Dermis blood vessel endothelial cell (primary cell): ENCODE results near the gene PIEZO2. TPM values are rescaled to one million over a fixed set of nuclear protein-coding genes. Genes with fewer than 3 reads are reported as not detected.
"Not testable (repeated sequence)": the region's sequence is repeated elsewhere in the genome, so short reads cannot be mapped to it uniquely, and the experiment has no call there.

Experiments used
- DNase-seq: peaks from one replicate; pipeline ENCODE4 v3.0.0; 2010
- total RNA-seq: library from RNA; depleted of rRNA; stranded (reverse); fragments of >200 nt; gene quantifications from 2 replicates; pipeline ENCODE4 v1.2.3, GENCODE V29; 2014

PIEZO2 gene
- total RNA-seq, 1 donor from 2014 or later: 141 TPM

DNA sequence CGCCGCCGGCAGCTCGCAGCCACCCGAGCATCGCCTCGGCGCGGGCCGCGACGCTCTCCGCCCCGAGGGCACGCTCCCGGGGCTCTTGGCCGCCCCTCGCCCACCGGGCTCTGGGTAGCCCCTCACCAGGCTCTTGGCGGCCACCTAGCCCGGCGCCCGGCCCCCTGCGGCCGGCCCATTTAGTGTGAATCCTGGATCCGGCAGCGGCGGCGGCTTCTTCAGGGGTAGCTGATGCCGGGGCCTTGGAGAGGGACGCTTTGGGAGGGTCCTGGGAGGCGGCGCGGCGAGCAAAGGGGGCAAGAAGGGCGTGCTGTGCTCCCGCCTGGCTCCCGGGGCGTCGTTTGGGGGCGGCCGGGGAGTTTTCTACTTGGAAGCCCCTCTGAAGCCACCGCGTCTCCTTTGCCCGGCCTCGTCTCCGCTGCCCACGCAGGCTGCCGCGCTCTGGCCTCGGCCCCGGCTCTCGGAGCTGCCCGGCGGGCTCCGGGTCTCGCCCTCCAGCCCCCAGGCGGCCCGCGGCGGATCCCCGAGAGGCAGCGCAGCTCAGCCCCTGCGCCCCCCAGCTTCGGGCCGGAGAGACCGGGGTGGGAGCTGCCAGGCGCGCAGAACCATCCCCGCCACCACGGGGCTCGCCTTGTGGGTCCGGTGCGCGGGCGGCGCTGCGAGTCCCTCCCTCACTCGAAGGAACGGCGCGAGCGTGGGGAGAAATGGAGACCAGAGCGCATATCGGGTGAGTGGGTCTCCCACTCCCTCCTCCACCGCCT, 509 bp downstream of the PIEZO2 start:
- DNase-seq: no peak

DNA sequence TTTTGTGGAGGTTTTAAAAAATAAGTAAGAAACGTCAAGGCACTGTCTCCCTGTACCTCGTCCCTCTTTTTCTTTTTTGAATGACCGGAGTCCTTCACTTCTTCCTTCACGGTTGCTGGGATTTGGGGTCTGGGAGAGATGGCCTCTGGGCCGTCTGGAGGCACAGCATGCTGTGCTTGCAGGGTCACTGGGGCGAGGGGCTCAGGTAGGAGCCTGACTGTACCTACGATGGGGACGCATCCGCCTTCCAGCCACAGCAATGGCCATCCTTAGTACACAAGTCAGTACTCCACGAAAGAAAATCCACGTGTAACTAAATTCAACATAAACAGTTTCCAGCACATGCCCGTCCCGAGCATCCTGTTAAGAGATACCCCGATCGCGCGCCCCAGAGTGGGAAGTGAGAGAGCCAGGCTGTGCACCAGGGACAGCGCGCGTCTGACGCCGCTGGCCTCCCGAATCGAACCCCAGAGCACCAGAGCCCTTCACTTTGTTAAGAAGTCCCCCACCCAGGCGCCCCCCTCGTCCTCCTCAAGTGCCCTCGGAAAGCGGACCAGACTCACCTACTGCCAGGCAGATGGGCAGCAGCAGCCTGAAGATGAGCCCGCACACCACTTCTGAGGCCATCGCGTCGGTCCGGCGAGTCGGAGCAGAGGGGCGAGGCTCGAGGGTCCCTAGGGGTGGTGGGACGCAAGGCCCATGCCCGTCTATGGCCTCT, 1.2 kb downstream of the PIEZO2 start:
- DNase-seq: peak; percentile 38

DNA sequence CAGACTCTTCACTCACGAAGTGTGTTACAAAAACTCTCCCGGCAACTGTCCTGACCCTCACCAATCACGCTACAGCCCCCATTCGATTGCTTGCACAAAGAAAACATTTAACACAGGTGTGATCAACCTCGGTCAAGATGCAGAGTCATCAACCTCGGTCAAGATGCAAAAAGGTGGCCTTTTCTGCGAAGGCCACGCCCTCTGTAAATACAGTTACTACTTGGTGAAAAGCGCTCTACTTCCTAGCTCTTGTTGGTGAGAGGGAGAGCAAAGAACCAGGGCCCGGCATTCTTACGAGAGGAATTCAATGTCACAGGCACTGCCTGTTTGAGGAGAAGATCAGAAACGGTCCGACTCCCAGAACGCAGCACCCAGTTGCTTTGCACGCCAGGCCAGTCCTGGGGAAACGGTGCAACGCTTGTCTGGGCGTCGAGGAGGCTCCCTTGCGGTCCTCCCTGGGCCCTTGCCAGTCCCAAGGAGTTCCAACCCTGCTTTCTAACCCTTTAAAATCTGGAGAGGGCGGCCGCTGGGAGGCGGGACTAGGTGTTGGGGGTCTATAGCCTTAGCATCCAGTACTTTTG, 1.9 kb downstream of the PIEZO2 start:
- DNase-seq: peak; percentile 15

DNA sequence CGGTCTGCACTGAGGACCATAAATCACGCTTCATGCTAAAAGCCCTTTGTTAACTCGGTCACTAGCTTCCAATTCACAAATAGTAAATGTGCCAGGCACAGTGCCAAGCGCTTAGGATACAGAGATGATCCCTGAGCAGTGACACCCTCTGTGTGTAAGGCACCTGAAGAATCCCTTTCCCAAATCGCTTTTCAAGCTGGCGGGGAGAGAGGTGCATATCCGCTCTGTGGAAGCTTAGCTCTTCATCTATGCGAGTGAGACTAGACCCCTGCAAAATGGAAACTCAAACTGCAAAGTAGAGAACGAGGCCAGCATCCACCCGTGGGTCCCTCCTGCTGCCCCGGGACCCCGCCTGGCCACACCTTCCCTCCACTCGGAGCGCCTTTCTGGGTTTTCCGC, 2.4 kb downstream of the PIEZO2 start:
- no peak for DNase-seq

DNA sequence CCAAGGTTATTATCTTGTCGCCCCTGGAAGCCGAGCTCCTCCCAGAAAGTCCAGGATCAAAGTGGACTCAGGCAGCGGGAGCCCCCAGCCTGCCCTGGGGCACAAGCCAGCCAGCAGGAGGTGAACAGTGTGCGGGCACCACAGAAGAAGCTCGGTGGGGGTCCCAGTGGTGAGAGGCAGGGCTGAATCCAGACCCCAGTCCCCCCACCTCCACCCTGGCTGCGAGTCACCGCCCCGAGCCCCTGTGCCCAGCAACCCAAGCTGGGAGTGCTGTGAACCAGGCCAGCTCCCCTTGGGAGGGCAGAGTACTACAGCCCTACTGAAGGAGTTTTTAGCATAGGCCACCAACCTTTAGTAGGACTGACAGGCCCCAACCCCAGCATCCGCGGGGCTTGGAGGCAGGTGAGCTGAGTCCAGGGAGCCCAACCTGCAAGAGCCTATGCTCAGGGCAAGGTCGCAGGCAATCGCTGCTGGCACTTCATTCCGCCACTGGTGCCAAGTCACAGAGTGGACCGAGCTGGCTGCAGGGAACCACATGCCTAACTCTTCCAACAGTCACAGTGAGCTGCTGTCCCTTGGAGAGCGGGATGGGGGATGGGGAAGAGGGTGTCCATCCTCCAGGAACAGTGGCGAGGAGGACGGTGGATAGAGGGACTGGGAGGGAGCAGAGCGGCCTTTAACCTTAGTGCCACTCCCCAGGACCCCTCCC, 3.0 kb downstream of the PIEZO2 start:
- DNase-seq: no peak

DNA sequence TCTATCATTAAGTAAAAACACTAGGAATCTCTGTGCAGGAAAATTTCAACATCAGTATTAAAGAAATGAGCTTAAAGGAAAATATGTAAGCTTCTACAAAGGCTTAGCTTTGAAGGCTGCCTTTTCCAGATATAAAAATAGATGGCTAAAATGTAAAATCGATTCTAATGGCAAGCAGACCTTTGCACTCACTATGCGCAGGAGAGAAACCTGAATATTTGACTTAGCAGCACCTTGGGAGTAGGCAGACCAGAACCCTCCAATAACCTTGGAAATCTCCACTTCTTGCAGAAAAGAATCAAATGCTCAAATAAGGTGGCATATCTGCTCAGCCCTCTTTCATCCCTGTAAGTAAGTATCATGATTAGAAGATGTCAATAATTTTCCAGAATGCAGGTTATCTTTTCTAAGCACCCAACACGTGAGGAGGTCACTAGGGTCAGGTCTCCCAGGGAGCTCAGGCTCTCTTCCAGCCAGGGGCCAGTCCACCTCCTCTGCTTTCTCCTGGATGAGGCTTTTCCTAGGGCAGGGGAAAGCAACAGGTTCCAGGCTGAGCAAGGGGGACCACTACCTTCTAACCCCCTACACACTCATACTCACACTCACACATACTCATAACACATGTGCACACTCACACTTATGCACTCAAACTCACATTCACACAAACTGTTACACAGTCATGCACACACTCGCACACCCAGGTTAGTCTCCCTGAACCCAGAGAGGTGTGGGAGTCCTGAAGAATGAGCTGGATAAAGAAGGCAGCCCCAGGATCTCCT, 3.8 kb downstream of the PIEZO2 start:
- no peak for DNase-seq

DNA sequence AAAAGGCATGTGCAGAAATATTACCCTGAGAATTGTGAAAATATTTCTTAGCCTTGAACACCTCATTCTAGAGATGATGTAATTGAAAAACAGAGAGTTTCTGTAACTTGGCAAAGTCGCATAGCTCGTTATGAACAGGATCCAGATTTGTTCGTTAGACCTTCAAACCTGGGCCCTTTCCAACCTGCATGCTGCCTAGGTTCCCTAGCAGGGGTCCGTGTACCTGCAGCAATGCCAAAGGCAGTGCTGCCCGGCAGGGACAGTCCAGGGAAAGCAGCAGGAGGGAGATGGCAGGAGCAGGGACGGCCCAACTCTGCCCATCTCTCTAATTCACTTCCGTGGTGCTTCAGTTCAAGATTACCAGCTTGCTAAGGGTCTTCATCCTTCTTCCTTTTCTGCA, 12.0 kb downstream of the PIEZO2 start:
- DNase-seq: no peak

DNA sequence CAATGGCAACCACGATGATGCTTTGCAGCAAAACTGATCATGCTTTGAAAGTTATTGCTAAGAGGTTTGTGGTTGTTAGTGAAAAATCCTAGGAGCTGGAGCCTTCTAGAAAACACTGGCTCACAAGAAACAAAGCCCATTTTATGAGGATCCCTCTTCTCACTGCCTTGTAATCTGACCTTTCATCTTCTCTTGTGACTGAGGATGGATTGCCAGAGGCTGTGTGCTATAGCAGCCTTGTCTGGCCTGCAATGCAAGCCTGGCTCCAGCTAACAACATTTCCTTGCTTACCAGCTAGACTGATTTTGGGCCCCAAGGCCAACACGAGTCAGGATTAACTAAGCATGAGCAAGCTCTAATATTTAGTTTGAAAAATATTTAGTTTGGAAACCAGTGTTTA, 13.1 kb downstream of the PIEZO2 start:
- DNase-seq: no peak

DNA sequence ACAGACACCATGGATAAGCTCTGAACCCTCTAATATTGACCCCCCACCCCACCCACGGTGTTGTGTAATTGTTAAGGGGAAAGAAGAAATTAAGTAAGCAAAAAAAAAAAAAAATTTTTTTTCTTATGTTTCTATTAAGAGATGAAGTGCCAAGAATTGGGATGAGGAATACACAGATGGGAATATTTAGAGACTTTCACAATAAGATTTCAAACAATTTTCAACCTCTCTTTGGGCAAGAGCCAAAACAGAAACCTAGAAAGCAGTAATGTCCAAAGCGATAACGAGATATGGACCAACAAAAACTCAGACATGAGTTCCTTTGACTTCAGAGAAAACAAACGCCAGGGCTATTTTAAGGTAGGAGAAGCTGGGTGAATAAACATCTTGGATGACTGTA, 14.4 kb downstream of the PIEZO2 start:
- no peak for DNase-seq

DNA sequence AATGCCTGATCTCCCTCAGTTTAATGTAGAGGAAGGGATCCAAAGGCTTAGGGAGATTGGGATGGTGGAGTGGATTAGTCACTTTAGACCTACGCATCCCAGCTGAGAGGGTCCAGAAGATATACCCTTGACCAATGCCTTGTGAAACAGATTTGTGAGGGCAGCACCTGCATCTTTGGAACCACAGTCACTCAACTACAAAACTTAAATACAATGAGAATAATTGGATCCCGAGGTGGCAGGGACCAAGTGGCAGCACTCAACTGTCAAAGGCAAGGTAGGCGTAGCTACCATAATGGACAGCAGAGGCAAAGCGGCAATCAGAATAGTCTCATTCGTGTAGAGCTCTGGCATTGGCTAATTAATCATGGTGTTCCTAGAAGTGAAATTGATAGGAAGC, 20.3 kb downstream of the PIEZO2 start:
- not testable (repeated sequence) for DNase-seq

DNA sequence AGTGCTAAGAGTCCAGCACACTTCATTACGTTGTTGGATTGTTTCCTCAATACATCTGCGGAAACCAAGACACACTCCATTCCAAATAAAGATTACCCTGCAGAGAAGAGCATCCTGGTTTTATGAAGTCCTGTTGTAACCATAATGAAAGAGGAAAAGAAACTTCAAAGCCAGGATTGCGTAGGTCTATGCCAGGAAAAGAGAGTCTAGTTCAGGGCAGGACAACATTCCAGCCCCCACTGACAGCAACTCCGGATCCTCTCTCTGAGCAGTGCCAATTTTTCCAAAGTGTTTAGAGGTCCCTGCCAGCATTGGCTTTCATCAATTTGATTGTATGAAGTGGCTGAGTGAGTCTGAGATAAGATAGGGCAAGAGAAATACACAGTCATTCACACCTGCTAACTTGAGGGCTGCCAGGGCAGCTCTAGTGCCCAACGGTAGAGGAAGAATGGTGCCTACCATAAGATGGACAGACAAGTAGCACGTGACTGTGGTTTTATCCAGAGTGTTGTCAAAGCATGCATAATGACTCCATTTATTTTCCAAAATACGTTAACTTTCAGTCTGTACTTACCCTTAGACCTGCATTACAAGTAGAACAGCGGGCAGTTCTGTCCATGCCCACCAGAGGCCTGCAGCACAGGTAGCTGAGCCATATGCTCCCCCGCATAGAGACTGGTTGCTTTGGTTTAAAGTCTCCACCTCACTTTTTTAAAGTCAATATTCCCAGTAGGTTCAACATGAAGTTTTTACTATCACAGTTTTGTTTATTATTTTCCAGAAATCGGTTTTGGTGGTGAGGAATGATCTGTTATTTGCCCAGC, 23.7 kb downstream of the PIEZO2 start:
- DNase-seq: peak; percentile 33

DNA sequence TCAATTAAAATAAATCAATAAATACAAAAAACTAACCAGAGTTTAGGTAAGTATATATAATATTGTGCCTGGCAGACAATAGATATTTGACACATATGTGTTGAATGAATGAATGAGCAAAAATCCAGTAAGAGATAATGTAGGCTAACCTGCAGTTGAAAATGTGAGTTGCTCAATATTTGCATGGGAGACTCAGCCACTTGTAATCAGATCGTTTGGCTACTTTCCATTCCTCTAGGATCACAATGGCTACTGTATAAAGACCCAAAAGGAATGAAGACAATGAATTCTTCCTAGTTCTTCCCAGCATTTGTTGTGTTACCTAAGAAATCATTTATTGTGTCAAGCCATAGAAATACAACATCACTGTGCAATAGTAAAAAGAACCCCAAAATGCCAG, 25.3 kb downstream of the PIEZO2 start:
- no peak for DNase-seq

DNA sequence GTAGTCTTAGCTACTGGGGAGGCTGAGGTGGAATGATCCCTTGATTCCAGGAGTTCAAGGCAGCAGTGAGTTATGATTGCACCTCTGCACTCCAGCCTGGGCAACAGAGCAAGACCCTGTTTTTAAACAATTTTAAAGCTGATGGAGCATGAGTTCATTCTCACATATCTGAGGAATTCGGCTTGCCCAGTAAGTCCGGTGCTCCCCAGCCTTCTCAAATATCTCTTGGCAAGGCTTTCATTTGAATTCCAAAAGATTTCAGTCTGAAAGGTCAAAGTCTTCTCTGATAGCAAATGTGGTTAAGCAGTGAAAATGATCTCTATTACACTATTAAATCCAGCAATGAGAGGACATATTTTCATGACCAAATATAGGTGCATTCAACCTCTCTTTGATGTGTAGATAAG, 27.9 kb downstream of the PIEZO2 start:
- DNase-seq: no peak

DNA sequence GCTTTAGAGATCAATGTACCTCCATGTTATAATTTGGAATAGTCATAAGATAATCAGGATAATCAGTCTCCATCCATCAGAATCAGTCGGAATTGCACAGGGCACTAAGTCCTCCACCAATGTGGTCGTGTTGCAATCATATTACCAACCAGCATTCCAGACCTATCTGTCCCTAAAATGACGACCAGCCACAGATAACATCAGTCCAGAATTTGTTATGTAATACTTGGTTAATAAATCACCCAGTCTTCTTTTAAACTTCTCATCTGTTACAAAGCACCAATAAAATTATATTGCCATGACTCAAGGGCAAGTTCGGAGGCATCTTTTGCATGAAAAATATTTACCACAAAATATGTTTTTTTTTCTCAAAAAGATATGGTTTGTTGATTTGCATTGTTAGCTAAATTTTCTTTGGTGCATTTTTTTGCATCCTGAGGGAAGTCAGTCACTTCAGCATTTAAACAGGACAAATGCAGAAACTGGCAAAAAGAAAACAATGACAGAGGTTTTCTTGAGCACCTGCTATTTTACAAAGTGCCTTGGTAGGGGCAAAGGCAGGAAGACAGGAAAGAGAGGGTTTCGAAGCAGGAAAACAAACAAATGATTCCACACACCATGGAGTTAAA, 29.3 kb downstream of the PIEZO2 start:
- DNase-seq: no peak

DNA sequence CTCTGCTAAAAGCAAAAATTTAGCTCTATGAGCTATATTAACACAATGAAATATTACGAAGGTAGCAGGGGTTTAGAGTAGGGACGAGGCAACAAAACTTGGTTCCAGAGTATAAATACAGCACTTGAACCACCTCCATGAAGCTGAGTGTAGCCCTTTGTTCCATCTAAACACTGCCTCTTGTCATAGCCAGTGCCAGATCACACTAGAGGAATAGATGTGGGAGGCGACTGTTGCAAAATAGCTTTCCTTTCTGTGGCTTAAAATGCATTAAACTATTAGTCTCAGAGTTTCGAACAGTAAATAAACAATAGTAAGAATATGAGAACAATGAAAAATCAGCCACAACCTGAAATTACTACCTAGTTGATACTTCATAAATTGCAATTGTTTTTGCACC, 29.8 kb downstream of the PIEZO2 start:
- no peak for DNase-seq

DNA sequence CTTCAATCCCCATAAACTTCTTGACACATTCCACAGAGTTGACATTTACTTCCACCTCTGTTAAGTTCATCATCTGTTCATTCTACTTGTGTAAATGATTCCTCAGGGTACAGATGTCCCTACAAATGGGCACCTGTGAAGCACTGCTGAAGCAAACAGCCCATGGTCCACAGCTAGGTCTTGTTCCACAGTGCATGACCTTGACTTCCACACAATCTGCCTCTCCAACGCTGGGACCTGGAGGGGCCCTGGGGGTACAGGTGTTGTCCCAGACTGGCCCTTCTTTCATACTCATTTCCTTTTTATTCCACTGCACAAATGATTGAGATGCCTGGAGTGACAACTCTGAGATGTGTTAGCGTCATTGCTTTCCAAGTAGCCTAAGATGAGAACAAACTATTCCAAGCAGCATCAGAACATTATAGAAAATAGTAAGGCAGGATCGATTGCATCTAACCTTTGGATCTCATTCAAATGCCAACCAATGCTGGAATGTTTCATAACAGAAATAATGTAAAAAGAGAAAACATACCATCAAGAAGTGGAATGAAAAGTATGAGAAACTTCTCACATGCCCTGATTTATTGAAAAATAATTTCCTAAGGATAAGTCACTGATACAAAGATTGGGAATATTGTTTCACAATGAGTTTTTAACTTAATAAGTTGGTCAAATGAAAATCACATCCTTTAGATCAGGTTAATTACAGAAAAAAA, 31.2 kb downstream of the PIEZO2 start:
- no peak for DNase-seq

DNA sequence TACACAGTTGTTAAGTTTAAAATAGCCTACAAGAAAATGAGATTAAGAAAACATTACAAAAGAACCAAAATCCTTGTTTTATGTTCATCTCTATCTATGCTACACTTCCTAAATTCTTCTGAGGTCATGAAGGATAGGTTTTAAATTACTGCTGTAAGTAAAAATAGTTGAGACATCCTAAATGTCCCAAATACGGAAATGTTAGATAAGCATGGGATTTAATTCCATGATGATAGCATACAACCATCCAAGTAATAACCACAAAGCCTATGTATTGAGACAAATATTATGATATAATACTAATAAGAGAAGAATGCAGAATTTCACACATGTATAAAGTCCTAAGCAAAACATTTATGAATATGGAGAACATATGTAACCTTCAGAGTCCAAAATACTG, 34.1 kb downstream of the PIEZO2 start:
- no peak for DNase-seq

DNA sequence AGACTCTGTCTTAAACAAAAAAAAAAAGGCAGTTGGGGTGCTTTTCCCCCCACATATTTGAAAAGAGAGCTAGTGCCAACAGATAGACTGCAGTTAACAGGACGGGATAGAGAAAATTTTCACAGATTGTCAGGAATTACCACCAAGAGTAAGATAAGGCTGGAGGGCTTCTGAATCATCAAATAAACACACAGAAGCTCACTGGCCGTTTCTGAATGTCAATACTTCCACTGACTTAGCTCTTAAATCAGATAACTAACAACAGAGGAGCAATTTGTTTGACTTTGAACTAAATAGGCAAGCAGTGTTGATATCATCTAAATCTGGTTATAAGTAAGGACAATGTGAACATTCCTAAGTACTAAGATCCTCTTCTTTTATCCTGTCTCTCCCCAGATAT, 34.7 kb downstream of the PIEZO2 start:
- DNase-seq: no peak

DNA sequence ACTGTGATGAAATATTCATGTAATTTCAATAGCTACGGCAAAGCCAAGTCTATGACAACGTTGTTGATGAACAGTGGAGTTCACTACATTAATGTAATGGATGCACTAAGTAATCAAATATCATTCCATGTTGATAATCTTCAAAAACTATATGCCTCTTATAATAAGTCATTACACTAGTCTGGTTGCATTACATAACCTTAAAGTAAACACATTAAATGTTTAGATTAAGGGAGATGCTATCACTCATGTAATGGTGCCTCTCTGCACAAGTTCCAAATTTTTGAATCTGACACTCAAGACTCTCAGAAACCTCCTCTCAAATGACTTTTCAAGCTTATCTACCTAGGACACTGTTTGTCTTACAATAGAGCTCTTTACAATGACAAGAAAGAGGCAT, 35.4 kb downstream of the PIEZO2 start:
- no peak for DNase-seq

DNA sequence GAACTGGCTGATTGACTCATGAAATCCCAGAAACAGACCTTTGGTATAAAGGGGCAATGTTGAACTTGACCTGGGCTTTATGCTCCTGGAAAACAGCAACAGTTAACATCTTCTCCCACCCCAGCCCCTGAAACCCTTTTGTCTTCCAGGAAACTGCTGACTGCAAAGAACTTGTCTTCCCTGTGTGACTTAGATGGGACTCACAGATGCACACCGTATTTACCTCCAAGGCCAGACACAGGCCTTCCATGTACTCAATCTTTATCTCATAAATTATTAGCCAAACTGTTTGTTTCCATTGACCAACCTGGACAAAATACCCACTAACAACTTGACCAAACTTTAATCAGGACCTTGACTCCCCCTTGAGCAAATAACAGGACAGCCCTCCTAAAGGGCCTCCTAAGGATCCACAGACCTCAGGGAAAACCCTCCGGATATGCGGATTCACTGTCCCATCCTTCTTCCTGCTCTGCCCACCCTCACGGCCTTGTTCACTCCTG, 36.3 kb downstream of the PIEZO2 start:
- no peak for DNase-seq
